SK-N-MC (cell line): Measurements from ENCODE around the gene AGTPBP1.
"Not testable (repeated sequence)": the region's sequence is repeated elsewhere in the genome, so short reads cannot be mapped to it uniquely, and the experiment has no call there.

Source experiments
- DNase-seq: peaks from one replicate; pipeline ENCODE4 v3.0.0-alpha.2; 2011; ENCODE audit warnings: low read depth, low spot score
- H3K27ac ChIP-seq: fragments of 200-600 bp; sonication (generic); 2 replicates; pipeline ENCODE4 v1.5.1; 2016; ENCODE audit warnings: mixed run types
- H3K36me3 ChIP-seq: fragments of 200-600 bp; sonication (generic); 2 replicates; pipeline ENCODE4 v1.6.1; 2017; ENCODE audit warnings: antibody characterized with exemption, low read length, mixed read lengths; ENCODE audit not compliant: insufficient read depth
- H3K4me3 ChIP-seq: fragments of 200-600 bp; sonication (generic); 2 replicates; pipeline ENCODE4 v1.5.1; 2016
- H3K9ac ChIP-seq: fragments of 200-600 bp; sonication (generic); 2 replicates; pipeline ENCODE4 v1.8.0; 2017; ENCODE audit warnings: mixed run types, mixed read lengths; ENCODE audit not compliant: insufficient read length
- H3K9me3 ChIP-seq: fragments of 200-600 bp; sonication (generic); 2 replicates; pipeline ENCODE4 v1.6.1; 2017; ENCODE audit warnings: low read depth, mild to moderate bottlenecking, antibody characterized with exemption, low read length, moderate library complexity, mixed read lengths
- EZH2 ChIP-seq: fragments of 200-600 bp; sonication (generic); IDR thresholded peaks from one replicate; pipeline ENCODE4 v1.6.1; 2017; ENCODE audit warnings: antibody characterized with exemption
- FOXP2 ChIP-seq: optimal IDR thresholded peaks from 2 replicates; pipeline ENCODE3; 2011; ENCODE audit warnings: mild to moderate bottlenecking, moderate library complexity; ENCODE audit not compliant: insufficient read depth; ENCODE audit errors: extremely low read length, control extremely low read depth
- POLR2AphosphoS5 ChIP-seq: IDR thresholded peaks from 2 replicates; pipeline ENCODE4 v1.6.1; 2012; ENCODE audit warnings: mild to moderate bottlenecking, low read depth, low read length, borderline replicate concordance

AGTPBP1 gene

DNA sequence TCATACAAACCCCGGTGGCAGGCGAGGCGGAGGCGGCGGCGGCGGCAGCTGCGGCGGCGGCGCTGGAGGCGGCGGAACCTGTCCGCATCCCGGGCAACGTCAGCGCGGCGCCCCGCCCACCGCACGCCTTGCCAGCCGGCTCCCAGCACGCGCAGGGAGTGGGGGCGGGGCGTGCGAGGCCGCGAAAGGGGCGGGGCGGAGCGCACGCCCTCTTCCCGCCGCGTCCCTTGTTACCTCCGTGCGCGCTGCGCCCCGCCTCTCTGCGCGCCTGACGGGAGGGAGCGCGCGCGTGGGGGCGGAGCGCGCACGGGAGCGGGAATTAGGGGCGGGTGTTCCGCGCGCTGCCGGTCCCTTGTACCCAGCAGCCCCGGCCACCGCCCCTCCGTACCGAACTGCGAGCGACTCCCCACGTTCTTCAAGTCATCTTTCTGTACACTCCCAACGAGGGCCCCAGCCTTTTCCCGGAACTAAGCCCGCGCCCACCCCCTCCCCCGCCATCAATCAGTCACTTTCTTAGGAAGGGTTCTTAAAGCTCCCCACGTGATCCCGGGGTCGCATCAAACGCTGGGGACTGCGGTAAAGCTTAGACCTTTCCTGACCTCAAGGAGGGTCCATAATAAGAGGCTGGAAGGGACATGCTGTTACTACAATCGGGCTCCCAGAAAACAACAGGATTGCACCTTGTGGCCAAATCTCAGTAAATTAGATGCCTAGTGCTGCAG lies at the start of gene AGTPBP1:
AGTPBP1 (minus strand) TSS at position 80 of the 722 bp plus-strand sequence. CDS start 29,421 bp downstream, outside the sequence.
- Histone ChIP-seq H3K27ac (peak within 1 kb of the TSS; percentile 79), H3K36me3 (no peaks in the 10 kb centered on the region), H3K9ac (peak within 1 kb of the TSS; percentile 66), H3K9me3 (no peaks in the 10 kb centered on the region), H3K4me3 (peak within 1 kb of the TSS; percentile 80)
- TF ChIP-seq EZH2 (no peak), FOXP2 (no peak), POLR2AphosphoS5 (peak; percentile 80)
- peak; percentile 22 for DNase-seq

DNA sequence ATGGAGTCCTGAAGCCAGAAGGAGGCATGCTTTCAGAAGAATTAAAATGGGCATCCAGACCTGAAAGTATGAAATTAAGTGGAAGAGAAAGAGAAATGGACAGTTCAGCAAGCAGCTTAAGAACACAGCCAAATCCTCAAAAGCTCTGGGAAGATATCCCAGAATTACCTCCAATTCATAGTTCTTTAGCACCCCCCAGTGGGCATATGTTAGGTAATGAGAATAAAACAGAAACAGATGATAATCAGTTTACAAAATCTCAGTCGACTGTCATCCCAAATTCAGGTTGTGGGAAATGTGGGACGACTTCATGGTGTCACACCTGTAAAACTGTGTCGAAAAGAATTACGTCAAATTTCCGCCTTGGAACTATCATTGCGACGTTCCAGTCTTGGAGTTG lies 44.4 kb upstream of the AGTPBP1 start:
- DNase-seq, H3K4me3 ChIP-seq, H3K27ac ChIP-seq, H3K9ac ChIP-seq, H3K36me3 ChIP-seq, H3K9me3 ChIP-seq: not testable (repeated sequence)

DNA sequence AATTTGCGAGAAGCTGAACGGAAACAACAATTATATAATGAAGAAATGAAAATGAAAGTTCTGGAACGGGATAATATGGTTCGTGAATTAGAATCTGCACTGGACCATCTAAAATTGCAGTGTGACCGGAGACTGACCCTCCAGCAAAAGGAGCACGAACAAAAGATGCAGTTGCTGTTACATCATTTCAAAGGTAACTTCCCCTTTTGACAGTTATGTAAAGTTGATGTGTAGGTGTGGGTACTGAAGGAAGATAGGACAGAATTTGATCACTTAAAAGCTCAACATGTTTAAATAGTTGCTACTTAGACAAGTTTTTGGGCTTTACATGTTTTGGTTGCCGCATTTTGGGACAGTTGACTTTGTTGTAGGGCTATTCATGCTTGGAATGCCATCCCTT lies 32.1 kb upstream of the AGTPBP1 start:
- H3K36me3 ChIP-seq, H3K9ac ChIP-seq, DNase-seq, H3K9me3 ChIP-seq, H3K4me3 ChIP-seq, H3K27ac ChIP-seq: not testable (repeated sequence)

GRCh38 chr9:85761802-85762201 lies 20.0 kb upstream of the AGTPBP1 start:
- H3K36me3 ChIP-seq, H3K4me3 ChIP-seq, H3K27ac ChIP-seq, H3K9me3 ChIP-seq, DNase-seq, H3K9ac ChIP-seq: not testable (repeated sequence)

GRCh38 chr9:85757716-85758115 lies 16.0 kb upstream of the AGTPBP1 start:
- not testable (repeated sequence) for H3K9ac ChIP-seq, H3K36me3 ChIP-seq, H3K27ac ChIP-seq, H3K9me3 ChIP-seq, DNase-seq, H3K4me3 ChIP-seq

- not testable (repeated sequence) for H3K9ac ChIP-seq, H3K4me3 ChIP-seq, DNase-seq, H3K36me3 ChIP-seq, H3K9me3 ChIP-seq, H3K27ac ChIP-seq
Measured at GRCh38 chr9:85756216-85756615, 14.5 kb upstream of the AGTPBP1 start.

- Histone ChIP-seq H3K9ac (no peak overlapping the region), H3K27ac (no peak overlapping the region), H3K36me3 (no peaks in the 10 kb centered on the region), H3K9me3 (no peaks in the 10 kb centered on the region), H3K4me3 (no peak overlapping the region)
- DNase-seq, result no peak
- TF ChIP-seq EZH2 (no peak), FOXP2 (no peak), POLR2AphosphoS5 (no peak)
Measured at GRCh38 chr9:85746309-85746708, 4.6 kb upstream of the AGTPBP1 start.

DNA sequence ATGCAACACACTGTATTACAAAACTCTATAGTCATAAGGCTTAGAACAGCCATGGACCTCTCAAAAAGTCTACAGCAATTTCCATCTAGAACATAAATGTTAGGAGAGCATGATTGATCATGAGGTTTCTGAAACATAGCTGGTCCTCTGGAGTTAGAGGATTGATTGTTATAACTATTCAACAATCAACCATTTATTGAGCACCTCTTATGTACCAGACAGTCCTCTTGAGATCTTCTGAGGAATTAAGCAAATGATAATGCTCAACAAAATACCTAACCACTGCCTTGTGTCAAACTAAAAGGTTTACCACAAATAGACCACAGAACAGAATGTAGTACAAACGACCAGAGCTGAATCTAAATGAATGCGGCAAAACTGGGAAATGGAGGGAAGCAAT lies 3.4 kb upstream of the AGTPBP1 start:
- no peak overlapping the region for H3K9ac ChIP-seq
- no peak for DNase-seq
- no peaks in the 10 kb centered on the region for H3K9me3 ChIP-seq
- no peak overlapping the region for H3K27ac ChIP-seq
- H3K36me3 ChIP-seq, result no peaks in the 10 kb centered on the region
- no peak overlapping the region for H3K4me3 ChIP-seq
- no peak for TF ChIP-seq EZH2
- TF ChIP-seq FOXP2, result no peak
- no peak for TF ChIP-seq POLR2AphosphoS5

GRCh38 chr9:85744480-85744879 lies 2.7 kb upstream of the AGTPBP1 start:
- TF ChIP-seq FOXP2, result no peak
- no peak for TF ChIP-seq EZH2
- TF ChIP-seq POLR2AphosphoS5, result no peak
- no peak overlapping the region for H3K4me3 ChIP-seq
- H3K27ac ChIP-seq, result no peak overlapping the region
- H3K9ac ChIP-seq, result no peak overlapping the region
- H3K9me3 ChIP-seq, result no peaks in the 10 kb centered on the region
- no peak for DNase-seq
- H3K36me3 ChIP-seq, result no peaks in the 10 kb centered on the region
